Thymus (tissue), 11 donors: ENCODE results near the gene SULT2B1. TPM values are rescaled to one million over a fixed set of nuclear protein-coding genes. Genes with fewer than 3 reads are reported as not detected.

Experiments
- DNase-seq, 9 donors: peaks; one replicate each; pipeline ENCODE4 v3.0.0-alpha.2; 2013; ENCODE audit warnings: low spot score in 9 of 9, low read depth in 6 of 9, missing footprints in 1 of 9
- H3K27ac ChIP-seq, 2 donors: one replicate each; pipeline ENCODE4 v1.5.1; 2013; ENCODE audit warnings: control low read depth in 1 of 2, low read depth in 1 of 2, low read length in 1 of 2, mild to moderate bottlenecking in 1 of 2, moderate library complexity in 1 of 2
- H3K27me3 ChIP-seq, 2 donors: one replicate each; pipeline ENCODE4 v1.5.1; 2013; ENCODE audit warnings: low read length in 1 of 2; ENCODE audit not compliant: control insufficient read depth in 2 of 2, insufficient read depth in 1 of 2
- H3K36me3 ChIP-seq, 2 donors: one replicate each; pipeline ENCODE4 v1.5.1; 2013; ENCODE audit warnings: low read length in 1 of 2, mild to moderate bottlenecking in 1 of 2, moderate library complexity in 1 of 2; ENCODE audit not compliant: control insufficient read depth in 2 of 2, insufficient read depth in 2 of 2
- H3K4me1 ChIP-seq, 2 donors: one replicate each; pipeline ENCODE4 v1.5.1; 2013; ENCODE audit warnings: low read length in 2 of 2; ENCODE audit not compliant: control insufficient read depth in 2 of 2, insufficient read depth in 2 of 2
- H3K4me3 ChIP-seq, 2 donors: one replicate each; pipeline ENCODE4 v1.5.1; 2013; ENCODE audit warnings: low read length in 2 of 2, control low read depth in 1 of 2, mild to moderate bottlenecking in 1 of 2
- H3K9me3 ChIP-seq, 2 donors: one replicate each; pipeline ENCODE4 v1.5.1; 2013; ENCODE audit warnings: low read length in 1 of 2, mild to moderate bottlenecking in 1 of 2; ENCODE audit not compliant: control insufficient read depth in 2 of 2, insufficient read depth in 1 of 2
- WGBS: extraction: QIAGEN DNeasy Blood & Tissue Kit; methylation state at CpG from one replicate; pipeline ENCODE4 v1.1.7; 2013; 5-methylcytosine and 5-hydroxymethylcytosine counted together
- polyA plus RNA-seq: library from polyadenylated mRNA; stranded (reverse); fragments of 200-250 nt; gene quantifications from one replicate; pipeline ENCODE4 v1.2.3, GENCODE V29; 2013
- total RNA-seq: library from RNA; stranded (reverse); fragments of 120-200 nt; gene quantifications from one replicate; pipeline ENCODE4 v1.2.4, GENCODE V29; 2013
- donor health status: healthy.

Gene SULT2B1
- total and polyA plus RNA-seq, 2 donors, result 0.09 to 4.3 TPM

DNA sequence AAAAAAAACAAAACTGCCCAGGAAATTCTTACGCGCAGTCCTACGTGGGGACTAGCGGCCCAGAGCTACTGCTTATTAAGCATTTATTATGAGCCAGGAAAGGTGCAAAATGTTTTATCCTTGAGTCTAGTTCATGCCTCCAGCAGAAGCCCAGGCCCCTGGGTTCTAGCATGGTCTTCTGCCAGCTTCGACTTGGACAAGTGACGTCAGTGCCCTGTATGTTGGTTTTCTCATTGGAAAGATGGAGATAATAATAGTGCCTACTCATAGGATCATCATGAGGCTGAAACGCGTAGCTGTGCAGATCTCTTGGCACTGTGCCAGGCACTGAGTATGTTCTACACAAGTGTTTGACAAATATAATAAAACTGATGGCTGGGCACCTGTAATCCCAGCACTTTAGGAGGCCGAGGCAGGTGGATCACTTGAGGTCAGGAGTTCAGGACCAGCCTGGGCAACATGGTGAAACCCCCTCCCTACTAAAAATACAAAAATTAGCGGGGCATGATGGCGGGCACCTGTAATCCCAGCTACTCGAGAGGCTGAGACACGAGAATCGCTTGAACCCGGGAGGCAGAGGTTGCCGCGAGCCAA lies 12.4 kb upstream of the SULT2B1 start:
- Histone ChIP-seq H3K4me3 (no peak overlapping the region), H3K36me3 (no peaks in the 10 kb centered on the region), H3K27ac (no peak overlapping the region), H3K27me3 (no peaks in the 10 kb centered on the region), H3K9me3 (no peaks in the 10 kb centered on the region), H3K4me1 (no peaks in the 10 kb centered on the region)
- WGBS, result 94% methylated on average over 17 of the region's 17 CpGs
- no peak for DNase-seq

DNA sequence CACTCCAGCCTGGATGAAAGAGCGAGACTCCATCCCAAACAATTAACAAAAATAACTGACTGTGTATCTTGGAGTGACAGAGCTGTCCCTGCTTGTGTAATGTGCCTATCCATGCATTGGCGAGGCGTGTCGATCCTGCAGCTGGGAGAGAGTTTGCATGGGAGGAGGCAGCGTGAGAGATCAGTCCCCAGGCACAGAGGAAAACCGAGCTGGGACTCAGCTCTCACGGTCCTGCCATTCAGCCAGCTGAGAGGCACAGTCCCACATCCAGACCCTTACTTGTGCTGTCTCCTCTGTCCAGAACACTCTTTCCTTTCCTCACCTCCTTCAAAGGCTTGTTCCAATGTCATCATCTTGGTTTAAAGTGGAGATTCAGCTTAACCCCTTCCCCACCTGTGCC lies 11.9 kb upstream of the SULT2B1 start:
- Histone ChIP-seq H3K27ac (no peak overlapping the region), H3K36me3 (no peaks in the 10 kb centered on the region), H3K9me3 (no peaks in the 10 kb centered on the region), H3K4me3 (no peak overlapping the region), H3K27me3 (no peaks in the 10 kb centered on the region), H3K4me1 (no peaks in the 10 kb centered on the region)
- WGBS, result 89% methylated on average over 7 of the region's 7 CpGs
- DNase-seq, result no peak

DNA sequence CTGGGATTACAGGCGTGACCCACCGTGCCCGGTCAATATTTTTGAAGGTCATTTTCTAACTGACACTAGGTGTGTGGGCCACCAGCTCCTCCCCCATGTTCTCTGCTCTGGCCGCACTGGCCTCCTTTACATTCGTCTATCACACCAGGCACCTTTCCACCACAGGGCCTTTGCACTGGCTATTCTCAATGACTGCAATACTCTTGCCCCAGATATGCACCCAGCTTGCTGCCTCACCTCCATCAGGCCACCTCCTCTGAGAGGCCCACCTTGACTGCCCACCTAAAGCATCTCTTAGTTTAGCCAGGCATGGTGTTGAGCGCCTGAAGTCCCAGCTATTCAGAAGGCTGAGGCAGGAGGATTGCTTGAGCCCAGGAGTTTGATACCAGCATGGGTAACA lies 10.2 kb upstream of the SULT2B1 start:
- Histone ChIP-seq H3K4me3 (no peak overlapping the region), H3K27ac (no peak overlapping the region), H3K4me1 (no peaks in the 10 kb centered on the region), H3K9me3 (no peaks in the 10 kb centered on the region), H3K36me3 (no peaks in the 10 kb centered on the region), H3K27me3 (no peaks in the 10 kb centered on the region)
- 92% methylated on average over 6 of the region's 6 CpGs for WGBS
- no peak for DNase-seq

DNA sequence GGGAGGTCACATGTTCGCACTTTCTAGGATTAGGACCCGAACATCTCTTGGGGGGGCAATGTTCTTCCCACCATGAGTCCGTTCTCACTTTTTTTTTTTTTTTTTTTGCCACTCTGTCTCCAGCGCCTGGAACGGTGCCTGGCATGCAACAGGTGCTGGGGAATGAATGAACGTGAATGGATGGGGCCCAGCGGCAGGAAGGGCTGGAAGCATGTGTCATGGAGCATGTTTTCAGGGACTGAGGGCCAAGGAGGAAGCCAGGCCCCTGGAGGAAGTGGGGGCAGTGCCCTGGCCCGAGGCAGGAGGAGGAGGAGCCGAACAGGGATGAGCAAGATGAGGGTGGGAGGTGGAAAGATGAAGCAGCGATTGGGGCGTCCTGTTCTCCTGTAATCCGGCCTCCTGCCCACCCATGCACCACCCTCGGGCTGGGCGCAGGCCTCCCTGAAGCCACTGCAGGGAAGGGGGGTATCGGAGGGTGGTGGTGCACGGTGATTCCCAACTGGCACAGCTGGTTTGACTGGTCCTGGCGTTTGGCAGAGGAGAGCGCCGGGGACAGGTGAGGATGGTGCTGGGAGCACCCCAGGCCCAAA lies 8.8 kb upstream of the SULT2B1 start:
- Histone ChIP-seq H3K9me3 (no peaks in the 10 kb centered on the region), H3K27ac (no peak overlapping the region), H3K27me3 (no peaks in the 10 kb centered on the region), H3K4me1 (no peaks in the 10 kb centered on the region), H3K4me3 (no peak overlapping the region), H3K36me3 (no peaks in the 10 kb centered on the region)
- DNase-seq, result no peak
- 53% methylated on average over 19 of the region's 19 CpGs for WGBS

DNA sequence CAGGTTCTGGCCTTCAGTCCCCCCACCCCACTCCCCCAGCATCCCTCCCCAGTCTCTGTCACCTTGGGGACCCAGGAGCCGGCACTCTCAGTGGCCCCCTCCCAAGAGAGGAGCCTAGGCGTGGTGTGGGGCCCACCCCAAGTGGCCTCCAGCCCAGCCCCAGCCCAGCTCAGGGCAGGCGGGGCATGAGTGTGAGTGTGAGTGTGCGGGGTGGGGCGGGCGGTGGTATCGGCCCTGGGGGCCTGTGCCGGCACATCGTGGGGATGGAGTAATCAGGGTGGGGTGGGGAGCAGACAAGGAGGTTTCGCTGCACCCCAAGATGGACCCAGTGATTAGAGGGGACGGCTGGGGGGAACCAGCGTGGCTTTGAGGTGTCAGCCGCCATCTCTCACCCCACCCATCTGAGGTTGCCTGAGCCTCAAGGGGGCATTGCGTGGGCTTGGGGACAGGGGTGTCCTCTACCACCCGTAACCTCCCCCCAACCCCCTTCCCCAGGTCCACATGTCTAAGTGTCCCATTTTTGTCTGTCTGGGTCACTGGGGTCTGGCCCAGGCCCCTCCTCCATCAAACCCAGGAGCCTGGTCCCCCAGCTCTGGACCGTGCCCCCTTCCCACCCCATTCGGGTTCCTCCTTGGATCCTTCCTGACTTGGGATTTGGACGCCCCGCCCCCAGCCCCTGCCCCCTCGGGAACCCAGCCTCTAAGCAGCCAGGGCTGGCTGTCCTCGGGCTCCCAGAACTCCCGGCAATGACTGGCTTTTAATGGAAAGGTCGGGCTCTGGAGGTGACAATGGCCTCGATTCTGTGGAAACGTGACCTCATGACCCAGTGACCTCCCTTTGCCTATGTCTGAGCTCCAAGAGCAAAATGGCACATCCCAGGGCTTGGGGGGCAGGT lies 6.9 kb upstream of the SULT2B1 start:
- Histone ChIP-seq H3K27ac (no peak overlapping the region), H3K36me3 (no peaks in the 10 kb centered on the region), H3K4me1 (no peaks in the 10 kb centered on the region), H3K9me3 (peaks cover 0 to 1% of the 10 kb centered on the region in 2 donors), H3K4me3 (no peak overlapping the region), H3K27me3 (no peaks in the 10 kb centered on the region)
- WGBS, result 84% methylated on average over 25 of the region's 25 CpGs
- DNase-seq, result no peak

DNA sequence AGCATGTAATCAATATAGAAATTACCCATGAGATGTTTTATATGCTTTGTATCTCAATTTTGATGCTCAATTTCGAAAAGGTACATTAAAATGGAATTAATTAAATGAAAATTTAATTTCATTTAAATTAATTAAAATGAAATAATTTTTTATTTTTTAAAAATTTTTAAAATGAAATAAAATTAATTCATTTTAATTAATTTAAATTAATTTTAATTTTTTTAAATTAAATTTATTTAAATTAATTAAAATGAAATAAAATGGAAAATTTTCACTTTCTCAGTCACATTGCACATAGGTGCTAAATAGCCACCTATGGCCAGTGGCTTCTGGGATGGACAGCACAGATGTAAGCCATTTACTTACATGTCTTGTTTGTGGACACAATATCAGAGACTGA lies 4.2 kb upstream of the SULT2B1 start:
- H3K27me3 ChIP-seq, result no peaks in the 10 kb centered on the region
- DNase-seq, result no peak
- peaks cover 0 to 1% of the 10 kb centered on the region in 2 donors for H3K9me3 ChIP-seq
- no peaks in the 10 kb centered on the region for H3K4me1 ChIP-seq
- H3K4me3 ChIP-seq, result no peak overlapping the region
- 82% methylated on average over 1 of the region's 1 CpG for WGBS
- no peak overlapping the region for H3K27ac ChIP-seq
- no peaks in the 10 kb centered on the region for H3K36me3 ChIP-seq

DNA sequence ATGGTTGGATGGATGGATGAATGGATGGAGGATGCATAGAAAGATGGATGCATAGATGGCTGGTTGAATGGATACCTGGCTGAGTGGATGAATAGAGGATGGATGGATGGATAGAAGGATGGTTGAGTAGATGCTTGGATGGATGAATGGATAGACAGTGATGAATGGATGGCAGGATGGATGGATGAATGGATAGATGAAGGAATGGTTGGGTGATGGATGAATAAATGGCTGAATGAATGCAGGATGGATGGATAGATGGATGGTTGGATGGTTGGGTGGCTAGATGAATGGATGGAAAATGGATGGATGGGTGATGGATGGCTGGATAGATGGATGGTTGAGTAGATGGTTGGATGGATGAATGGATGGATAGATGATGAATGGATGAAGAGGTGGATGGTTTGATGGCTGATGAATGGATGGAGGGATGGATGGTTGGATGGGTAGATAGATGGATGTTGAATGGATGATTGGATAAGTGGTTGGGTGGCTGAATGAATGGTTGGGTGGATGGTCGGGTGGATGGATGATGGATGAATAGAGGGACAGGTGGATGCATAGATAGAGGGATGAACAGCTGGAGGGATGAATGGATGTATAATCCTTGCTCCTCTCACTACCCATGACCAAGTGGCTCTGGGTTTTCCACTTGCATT lies 3.6 kb upstream of the SULT2B1 start:
- no peak overlapping the region for H3K27ac ChIP-seq
- no peak overlapping the region for H3K4me3 ChIP-seq
- 100% methylated on average over 1 of the region's 1 CpG for WGBS
- H3K9me3 ChIP-seq, result peaks cover 0 to 1% of the 10 kb centered on the region in 2 donors
- no peak for DNase-seq
- no peaks in the 10 kb centered on the region for H3K27me3 ChIP-seq
- no peaks in the 10 kb centered on the region for H3K36me3 ChIP-seq
- no peaks in the 10 kb centered on the region for H3K4me1 ChIP-seq

DNA sequence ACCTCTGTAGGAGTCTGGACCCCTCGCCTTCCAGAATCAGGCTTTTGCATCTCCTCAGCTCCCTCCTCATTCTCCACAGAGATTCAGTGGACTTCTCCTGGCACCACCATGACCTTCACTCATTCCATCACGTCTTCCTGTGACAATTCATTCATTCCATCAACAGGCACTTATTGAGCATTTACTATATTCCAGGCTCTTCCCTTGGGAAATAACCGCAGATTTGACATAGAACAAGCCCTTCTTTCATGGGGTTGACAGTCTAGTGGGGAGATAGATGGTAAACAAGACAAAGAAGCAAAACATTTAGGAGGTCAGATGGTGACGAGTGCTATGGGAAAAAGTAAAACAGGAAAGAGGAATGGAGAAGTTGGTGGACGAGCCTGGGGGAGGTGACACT lies 2.6 kb upstream of the SULT2B1 start:
- 68% methylated on average over 5 of the region's 5 CpGs for WGBS
- no peak overlapping the region for H3K27ac ChIP-seq
- H3K27me3 ChIP-seq, result peaks cover 0 to 5% of the 10 kb centered on the region in 2 donors
- no peaks in the 10 kb centered on the region for H3K36me3 ChIP-seq
- no peak for DNase-seq
- H3K4me3 ChIP-seq, result no peak overlapping the region
- peaks cover 0 to 1% of the 10 kb centered on the region in 2 donors for H3K9me3 ChIP-seq
- H3K4me1 ChIP-seq, result no peaks in the 10 kb centered on the region
